Cardiac muscle cell (in vitro differentiated cells and primary cell): Measurements from ENCODE around the gene PKP3. TPM values are rescaled to one million over a fixed set of nuclear protein-coding genes. Genes with fewer than 3 reads are reported as not detected.

Source experiments
- DNase-seq, 2 donors: peaks; one replicate each; pipeline versions ENCODE4 v3.0.0 to v3.0.0-alpha.2; 2010 to 2017; ENCODE audit warnings: low read depth in 1 of 2, low spot score in 1 of 2
- H3K27ac ChIP-seq: fragments of 200-600 bp; sonication (generic); 2 replicates; pipeline ENCODE4 v1.5.1; 2016
- H3K27me3 ChIP-seq: fragments of 200-600 bp; sonication (generic); 2 replicates; pipeline ENCODE4 v1.6.0; 2016; ENCODE audit warnings: control low read depth
- H3K36me3 ChIP-seq: fragments of 200-600 bp; sonication (generic); 2 replicates; pipeline ENCODE4 v1.5.1; 2016; ENCODE audit warnings: control low read depth
- H3K4me1 ChIP-seq: fragments of 200-600 bp; sonication (generic); 2 replicates; pipeline ENCODE4 v1.8.1; 2017; ENCODE audit warnings: low read depth, mild to moderate bottlenecking, mixed run types
- H3K4me3 ChIP-seq: fragments of 200-600 bp; sonication (generic); 2 replicates; pipeline ENCODE4 v1.5.1; 2016; ENCODE audit warnings: mild to moderate bottlenecking
- H3K9me3 ChIP-seq: fragments of 200-600 bp; sonication (generic); 2 replicates; pipeline ENCODE4 v1.5.1; 2017; ENCODE audit warnings: low read depth, mild to moderate bottlenecking, control low read depth
- CTCF ChIP-seq: IDR thresholded peaks from 2 replicates; pipeline ENCODE4 v1.5.1; 2012; ENCODE audit warnings: low read depth, mild to moderate bottlenecking, low read length
- polyA plus RNA-seq: library from polyadenylated mRNA; unstranded; fragments of >200 nt; fragmentation: Nextera tagmentation; extraction: Ambion mirVana; gene quantifications from 2 replicates; pipeline ENCODE4 v1.2.1, GENCODE V29; 2016
- total RNA-seq: library from RNA; depleted of rRNA; stranded (reverse); fragments of >200 nt; gene quantifications from 2 replicates; pipeline ENCODE4 v1.2.3, GENCODE V29; 2016

PKP3 gene
- total and polyA plus RNA-seq, 2 experiments from 2014 or later: 0.09 to 0.57 TPM

GRCh38 chr11:403021-403760, 9.2 kb downstream of the PKP3 start:
- TF ChIP-seq CTCF: no peak
- H3K36me3 ChIP-seq: no peaks in the 10 kb centered on the region
- H3K9me3 ChIP-seq: no peaks in the 10 kb centered on the region
- no peaks in the 10 kb centered on the region for H3K4me1 ChIP-seq
- H3K4me3 ChIP-seq: no peak overlapping the region
- no peak overlapping the region for H3K27ac ChIP-seq
- DNase-seq: no peak
- no peaks in the 10 kb centered on the region for H3K27me3 ChIP-seq

- TF ChIP-seq CTCF: no peak
- Histone ChIP-seq H3K4me3 (no peak overlapping the region), H3K9me3 (no peaks in the 10 kb centered on the region), H3K27me3 (no peaks in the 10 kb centered on the region), H3K36me3 (no peaks in the 10 kb centered on the region), H3K4me1 (no peaks in the 10 kb centered on the region), H3K27ac (no peak overlapping the region)
- no peak for DNase-seq
These were observed 9.9 kb downstream of the PKP3 start for GRCh38 chr11:403761-404431.

- Histone ChIP-seq H3K36me3 (no peaks in the 10 kb centered on the region), H3K4me3 (no peak overlapping the region), H3K27me3 (no peaks in the 10 kb centered on the region), H3K27ac (no peak overlapping the region), H3K4me1 (no peaks in the 10 kb centered on the region), H3K9me3 (no peaks in the 10 kb centered on the region)
- TF ChIP-seq CTCF: no peak
- no peak for DNase-seq
These were observed 10.7 kb downstream of the PKP3 start for GRCh38 chr11:404551-405264.

GRCh38 chr11:405323-405953, 11.4 kb downstream of the PKP3 start:
- H3K36me3 ChIP-seq: no peaks in the 10 kb centered on the region
- DNase-seq: peak in 1 of 2 donors; percentile 44
- H3K9me3 ChIP-seq: no peaks in the 10 kb centered on the region
- no peak for TF ChIP-seq CTCF
- no peaks in the 10 kb centered on the region for H3K4me1 ChIP-seq
- no peak overlapping the region for H3K27ac ChIP-seq
- no peak overlapping the region for H3K4me3 ChIP-seq
- H3K27me3 ChIP-seq: no peaks in the 10 kb centered on the region

- DNase-seq: no peak
- Histone ChIP-seq H3K36me3 (no peaks in the 10 kb centered on the region), H3K4me1 (no peaks in the 10 kb centered on the region), H3K27me3 (no peaks in the 10 kb centered on the region), H3K4me3 (peak overlapping the region; percentile 30), H3K27ac (no peak overlapping the region), H3K9me3 (no peaks in the 10 kb centered on the region)
- no peak for TF ChIP-seq CTCF
These were observed 12.2 kb downstream of the PKP3 start for GRCh38 chr11:405954-406795.
